Measurements from ENCODE around the gene FNDC3A.

Gene FNDC3A

DNA sequence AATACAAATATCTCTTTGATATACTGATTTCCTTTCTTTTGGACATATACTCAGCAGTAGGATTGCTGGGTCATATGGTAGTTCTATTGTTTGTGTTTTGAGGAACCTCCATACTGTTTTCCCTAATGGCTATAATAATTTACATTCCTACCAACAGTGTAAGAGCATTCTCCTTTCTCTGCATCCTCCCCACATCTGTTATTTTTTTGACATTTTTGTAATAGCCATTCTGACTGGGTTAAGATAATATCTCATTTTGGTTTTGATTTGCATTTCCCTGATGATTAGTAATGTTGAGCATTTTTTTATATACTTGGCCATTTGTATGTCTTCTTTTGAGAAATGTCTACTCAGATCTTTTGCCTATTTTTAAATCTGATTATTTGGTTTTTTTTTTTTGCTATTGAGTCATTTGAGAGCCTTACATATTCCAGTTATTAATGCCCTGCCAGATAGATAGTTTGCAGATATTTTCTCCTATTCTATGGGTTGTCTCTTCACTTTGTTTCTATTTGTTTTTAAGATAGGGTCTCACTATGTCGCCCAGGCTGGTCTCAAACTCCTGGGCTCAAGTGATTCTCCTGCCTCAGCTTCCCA lies 95.7 kb downstream of the FNDC3A start:
- H3K36me3 ChIP-seq (ENCODE audit: low read length), result no peaks in the 10 kb centered on the region
- no peak overlapping the region for H3K9ac ChIP-seq (ENCODE audit: low read length)
- H3K4me3 ChIP-seq (ENCODE audit: insufficient read depth, low read length, poor library complexity, severe bottlenecking), result no peak overlapping the region
- H3K9me3 ChIP-seq (ENCODE audit: insufficient read depth, low read length), result no peaks in the 10 kb centered on the region
- H3K9me2 ChIP-seq (replicated peaks; ENCODE audit: insufficient read depth, low read length), result no peaks in the 10 kb centered on the region
- no peaks in the 10 kb centered on the region for H4K20me1 ChIP-seq (ENCODE audit: low read depth, low read length)
- no peaks in the 10 kb centered on the region for H3F3A ChIP-seq (ENCODE audit: insufficient read depth)
- no peaks in the 10 kb centered on the region for H3K79me2 ChIP-seq (ENCODE audit: insufficient read depth, low read length)
- H3K27ac ChIP-seq (ENCODE audit: low read depth, low read length), result no peak overlapping the region
- TF ChIP-seq, protein P1, sequence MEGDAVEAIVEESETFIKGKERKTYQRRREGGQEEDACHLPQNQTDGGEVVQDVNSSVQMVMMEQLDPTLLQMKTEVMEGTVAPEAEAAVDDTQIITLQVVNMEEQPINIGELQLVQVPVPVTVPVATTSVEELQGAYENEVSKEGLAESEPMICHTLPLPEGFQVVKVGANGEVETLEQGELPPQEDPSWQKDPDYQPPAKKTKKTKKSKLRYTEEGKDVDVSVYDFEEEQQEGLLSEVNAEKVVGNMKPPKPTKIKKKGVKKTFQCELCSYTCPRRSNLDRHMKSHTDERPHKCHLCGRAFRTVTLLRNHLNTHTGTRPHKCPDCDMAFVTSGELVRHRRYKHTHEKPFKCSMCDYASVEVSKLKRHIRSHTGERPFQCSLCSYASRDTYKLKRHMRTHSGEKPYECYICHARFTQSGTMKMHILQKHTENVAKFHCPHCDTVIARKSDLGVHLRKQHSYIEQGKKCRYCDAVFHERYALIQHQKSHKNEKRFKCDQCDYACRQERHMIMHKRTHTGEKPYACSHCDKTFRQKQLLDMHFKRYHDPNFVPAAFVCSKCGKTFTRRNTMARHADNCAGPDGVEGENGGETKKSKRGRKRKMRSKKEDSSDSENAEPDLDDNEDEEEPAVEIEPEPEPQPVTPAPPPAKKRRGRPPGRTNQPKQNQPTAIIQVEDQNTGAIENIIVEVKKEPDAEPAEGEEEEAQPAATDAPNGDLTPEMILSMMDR (IDR thresholded peaks at IDR 0.05; ENCODE audit: insufficient read depth, low read length, poor library complexity, severe bottlenecking), result no peak
- TF ChIP-seq EZH2phosphoT487 (conservative IDR thresholded peaks at IDR 0.05; ENCODE audit: low read length), result no peak
- no peaks in the 10 kb centered on the region for H3K27me3 ChIP-seq (ENCODE audit: low read length)
- no peak overlapping the region for H2AFZ ChIP-seq (ENCODE audit: low read depth, low read length, severe bottlenecking)
- H3K4me2 ChIP-seq (ENCODE audit: low read depth, low read length, poor library complexity, severe bottlenecking), result no peak overlapping the region

DNA sequence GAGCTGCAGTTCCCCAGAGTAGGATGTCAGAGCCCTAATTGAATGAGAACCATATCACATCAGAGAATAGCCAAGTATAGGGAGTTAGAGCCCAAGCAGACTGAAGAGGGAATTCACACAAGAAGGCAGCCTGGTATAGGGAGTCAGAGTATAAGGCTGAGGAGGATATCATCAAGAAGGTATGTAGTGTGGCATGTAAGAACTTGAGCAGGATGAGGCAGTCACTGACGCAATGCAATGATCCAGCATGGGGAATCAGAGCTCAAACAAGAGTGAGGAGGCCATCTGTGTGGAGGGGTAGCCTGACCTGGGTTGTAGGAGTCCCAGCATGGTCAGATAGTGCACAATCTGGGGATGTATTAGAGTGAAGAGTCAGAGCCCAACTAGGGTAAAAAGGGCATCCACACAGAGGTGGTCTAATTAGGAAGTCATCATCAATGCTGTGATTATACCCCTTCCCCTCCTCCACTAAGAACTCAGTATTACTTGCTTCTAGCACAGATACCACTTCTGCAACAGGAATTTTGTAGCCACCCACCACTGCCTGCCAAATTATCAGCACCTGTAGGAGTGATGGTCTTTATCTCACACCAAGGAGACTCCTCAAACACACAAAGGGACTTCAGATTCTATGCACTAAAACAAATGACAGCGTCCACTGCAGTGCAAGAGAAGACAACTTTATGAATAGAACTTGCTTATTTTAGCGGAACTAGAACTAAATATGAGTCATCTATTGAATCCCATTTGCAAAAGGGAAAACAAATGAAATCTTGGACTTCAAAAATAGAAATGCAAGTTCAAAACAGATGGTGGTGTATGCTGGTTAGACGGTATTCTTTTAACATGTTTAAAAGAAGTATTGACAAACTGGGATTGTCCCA lies 107.2 kb downstream of the FNDC3A start:
- Histone ChIP-seq H3K4me2 (ENCODE audit: low read depth, low read length, poor library complexity, severe bottlenecking) (no peak overlapping the region), H3K79me2 (ENCODE audit: insufficient read depth, low read length) (no peaks in the 10 kb centered on the region)

DNA sequence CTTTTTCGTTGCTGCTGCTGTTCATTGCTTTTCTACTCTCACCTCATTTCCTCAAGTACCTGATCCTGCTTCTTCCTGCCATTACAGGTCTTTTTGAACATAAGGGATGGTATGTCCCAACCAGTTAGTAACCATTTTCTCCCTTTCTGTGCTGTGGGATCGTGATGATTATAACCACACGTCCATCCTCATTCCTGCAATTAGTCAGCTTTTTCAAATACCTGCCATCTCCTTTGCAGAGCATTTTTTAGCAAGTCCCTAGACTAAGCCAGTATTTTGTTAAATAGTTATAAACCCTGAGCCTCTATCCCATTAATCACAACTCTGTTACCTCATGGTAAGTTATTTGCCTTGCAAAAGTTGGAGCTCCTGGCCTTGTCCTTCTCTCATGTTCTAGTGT lies 109.2 kb downstream of the FNDC3A start:
- TF ChIP-seq, protein P1 (IDR thresholded peaks at IDR 0.05; ENCODE audit: insufficient read depth, low read length, poor library complexity, severe bottlenecking), result no peak
- no peak for TF ChIP-seq EZH2phosphoT487 (conservative IDR thresholded peaks at IDR 0.05; ENCODE audit: low read length)
- Histone ChIP-seq H3K36me3 (ENCODE audit: low read length) (no peaks in the 10 kb centered on the region), H3K9me3 (ENCODE audit: insufficient read depth, low read length) (no peaks in the 10 kb centered on the region), H3K9ac (ENCODE audit: low read length) (no peak overlapping the region), H3K27me3 (ENCODE audit: low read length) (no peaks in the 10 kb centered on the region), H3K4me3 (ENCODE audit: insufficient read depth, low read length, poor library complexity, severe bottlenecking) (no peak overlapping the region), H3K79me2 (ENCODE audit: insufficient read depth, low read length) (no peaks in the 10 kb centered on the region), H3K9me2 (replicated peaks; ENCODE audit: insufficient read depth, low read length) (no peaks in the 10 kb centered on the region), H3F3A (ENCODE audit: insufficient read depth) (no peaks in the 10 kb centered on the region), H3K4me2 (ENCODE audit: low read depth, low read length, poor library complexity, severe bottlenecking) (no peak overlapping the region), H2AFZ (ENCODE audit: low read depth, low read length, severe bottlenecking) (no peak overlapping the region), H3K27ac (ENCODE audit: low read depth, low read length) (no peak overlapping the region), H4K20me1 (ENCODE audit: low read depth, low read length) (no peaks in the 10 kb centered on the region)

More for the DNA sequence above, 107.2 kb downstream of the FNDC3A start:
- Histone ChIP-seq H3K27me3 (ENCODE audit: low read length) (no peaks in the 10 kb centered on the region), H3K9me3 (ENCODE audit: insufficient read depth, low read length) (no peaks in the 10 kb centered on the region), H2AFZ (ENCODE audit: low read depth, low read length, severe bottlenecking) (no peak overlapping the region), H3F3A (ENCODE audit: insufficient read depth) (no peaks in the 10 kb centered on the region), H3K4me3 (ENCODE audit: insufficient read depth, low read length, poor library complexity, severe bottlenecking) (no peak overlapping the region), H3K27ac (ENCODE audit: low read depth, low read length) (no peak overlapping the region), H4K20me1 (ENCODE audit: low read depth, low read length) (no peaks in the 10 kb centered on the region), H3K36me3 (ENCODE audit: low read length) (no peaks in the 10 kb centered on the region), H3K9me2 (replicated peaks; ENCODE audit: insufficient read depth, low read length) (no peaks in the 10 kb centered on the region), H3K9ac (ENCODE audit: low read length) (no peak overlapping the region)
- TF ChIP-seq EZH2phosphoT487 (conservative IDR thresholded peaks at IDR 0.05; ENCODE audit: low read length), result no peak

DNA sequence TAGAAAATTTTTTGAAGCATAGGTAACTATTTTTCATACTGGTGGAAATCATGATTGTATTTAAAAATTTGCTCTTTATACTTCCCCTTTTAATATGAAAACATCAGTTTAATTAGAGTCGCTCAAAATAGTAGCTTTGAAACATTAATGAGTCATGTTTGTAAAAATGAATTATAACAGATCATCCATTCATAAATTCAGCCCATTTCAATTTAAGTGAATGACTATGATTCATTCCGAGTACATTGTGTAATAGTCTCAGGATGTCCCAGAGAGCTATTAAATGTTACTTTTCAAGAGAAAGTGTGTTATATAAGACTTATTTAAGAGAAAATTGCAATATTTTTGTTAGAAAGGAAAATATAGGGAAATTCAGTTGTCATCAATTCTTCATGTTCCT lies 111.0 kb downstream of the FNDC3A start:
- no peaks in the 10 kb centered on the region for H3K9me3 ChIP-seq (ENCODE audit: insufficient read depth, low read length)
- H3K9me2 ChIP-seq (replicated peaks; ENCODE audit: insufficient read depth, low read length), result no peaks in the 10 kb centered on the region
- no peak overlapping the region for H3K4me3 ChIP-seq (ENCODE audit: insufficient read depth, low read length, poor library complexity, severe bottlenecking)
- no peaks in the 10 kb centered on the region for H4K20me1 ChIP-seq (ENCODE audit: low read depth, low read length)
- H3K9ac ChIP-seq (ENCODE audit: low read length), result no peak overlapping the region
- no peak overlapping the region for H3K27ac ChIP-seq (ENCODE audit: low read depth, low read length)
- no peak overlapping the region for H3K4me2 ChIP-seq (ENCODE audit: low read depth, low read length, poor library complexity, severe bottlenecking)
- TF ChIP-seq EZH2phosphoT487 (conservative IDR thresholded peaks at IDR 0.05; ENCODE audit: low read length), result no peak
- no peaks in the 10 kb centered on the region for H3K79me2 ChIP-seq (ENCODE audit: insufficient read depth, low read length)
- no peaks in the 10 kb centered on the region for H3K27me3 ChIP-seq (ENCODE audit: low read length)
- no peaks in the 10 kb centered on the region for H3K36me3 ChIP-seq (ENCODE audit: low read length)
- H2AFZ ChIP-seq (ENCODE audit: low read depth, low read length, severe bottlenecking), result no peak overlapping the region
- H3F3A ChIP-seq (ENCODE audit: insufficient read depth), result no peaks in the 10 kb centered on the region
